SK-N-SH (cell line): ENCODE data around the gene KLRC2. TPM values are rescaled to one million over a fixed set of nuclear protein-coding genes. Genes with fewer than 3 reads are reported as not detected.

ENCODE experiments used
- CTCF ChIA-PET: fragments of 300-600, 350-600 bp; formaldehyde crosslinking; extraction: SDS; loops from one replicate; lab custom pipeline; 2021; lab: Yijun Ruan, JAX
- POLR2A ChIA-PET: fragments of 350-600 bp; sonication (Branson Sonifier 250); formaldehyde crosslinking; extraction: SDS; loops from one replicate; lab custom pipeline; 2020; ENCODE audit warnings: antibody characterized with exemption, inconsistent platforms; lab: Yijun Ruan, JAX
- DNase-seq: peaks from one replicate; pipeline ENCODE4 v3.0.0; 2012
- H2AFZ ChIP-seq: fragments of 200-600 bp; sonication (generic); 2 replicates; pipeline ENCODE4 v1.8.1; 2016; ENCODE audit warnings: antibody characterized with exemption, mild to moderate bottlenecking, low read depth
- H3F3A ChIP-seq: fragments of 200-600 bp; sonication (generic); replicated peaks from 2 replicates; pipeline ENCODE3; 2016; ENCODE audit warnings: antibody characterized with exemption, mild to moderate bottlenecking; ENCODE audit not compliant: insufficient read depth
- H3K27ac ChIP-seq, 2 experiments: fragments of 200-500 bp in 1 of 2; fragments of 200-600 bp in 1 of 2; sonication (Bioruptor generic) in 1 of 2; sonication (generic), shearing (Covaris generic) in 1 of 2; 2 replicates each; pipeline versions ENCODE4 v1.5.1 to v1.6.1; 2014 to 2016; ENCODE audit warnings: low read depth in 2 of 2, inconsistent platforms in 1 of 2, low read length in 1 of 2, mild to moderate bottlenecking in 1 of 2, mixed read lengths in 1 of 2
- H3K27me3 ChIP-seq: fragments of 200-600 bp; sonication (generic), shearing (Covaris generic); 2 replicates; pipeline ENCODE4 v1.6.1; 2016; ENCODE audit warnings: mixed run types; ENCODE audit not compliant: insufficient read depth
- H3K36me3 ChIP-seq, 2 experiments: fragments of 200-500 bp in 1 of 2; fragments of 200-600 bp in 1 of 2; sonication (Bioruptor generic) in 1 of 2; sonication (generic) in 1 of 2; replicated peaks in 1 of 2; 2 replicates each; pipeline versions ENCODE3 to v1.5.1; 2014 to 2016; ENCODE audit warnings: low read length in 1 of 2, mild to moderate bottlenecking in 1 of 2; ENCODE audit not compliant: insufficient read depth in 2 of 2, control insufficient read depth in 1 of 2
- H3K4me1 ChIP-seq, 2 experiments: fragments of 200-500 bp in 1 of 2; fragments of 200-600 bp in 1 of 2; sonication (Bioruptor generic) in 1 of 2; sonication (generic), shearing (Covaris generic) in 1 of 2; 2 replicates each; pipeline versions ENCODE4 v1.5.1 to v1.6.1; 2014 to 2016; ENCODE audit warnings: low read depth in 1 of 2, low read length in 1 of 2, mixed run types in 1 of 2; ENCODE audit not compliant: insufficient read depth in 2 of 2, control insufficient read depth in 1 of 2
- H3K4me2 ChIP-seq: fragments of 200-600 bp; sonication (generic), shearing (Covaris generic); 2 replicates; pipeline ENCODE4 v1.6.1; 2017; ENCODE audit warnings: mixed run types
- H3K4me3 ChIP-seq, 2 experiments: fragments of 200-500 bp in 1 of 2; fragments of 200-600 bp in 1 of 2; sonication (Bioruptor generic) in 1 of 2; sonication (generic), shearing (Covaris generic) in 1 of 2; 2 replicates each; pipeline versions ENCODE4 v1.5.1 to v1.8.1; 2014 to 2016; ENCODE audit warnings: low read depth in 2 of 2, inconsistent platforms in 1 of 2, low read length in 1 of 2, mild to moderate bottlenecking in 1 of 2, mixed read lengths in 1 of 2, moderate library complexity in 1 of 2
- H3K79me2 ChIP-seq: fragments of 200-600 bp; sonication (generic); 2 replicates; pipeline ENCODE4 v1.8.1; 2017; ENCODE audit warnings: mild to moderate bottlenecking; ENCODE audit not compliant: insufficient read depth
- H3K9ac ChIP-seq: fragments of 200-600 bp; sonication (generic); 2 replicates; pipeline ENCODE4 v1.6.1; 2017; ENCODE audit warnings: mixed run types
- H3K9me2 ChIP-seq: fragments of 200-600 bp; sonication (generic); 2 replicates; pipeline ENCODE4 v1.6.1; 2017; ENCODE audit warnings: mixed run types
- H3K9me3 ChIP-seq: fragments of 200-600 bp; sonication (generic); 2 replicates; pipeline ENCODE4 v1.6.1; 2017; ENCODE audit warnings: mixed run types, mild to moderate bottlenecking, moderate library complexity
- H4K20me1 ChIP-seq: fragments of 200-600 bp; sonication (generic); 2 replicates; pipeline ENCODE4 v1.6.1; 2017; ENCODE audit warnings: mild to moderate bottlenecking, mixed run types; ENCODE audit not compliant: insufficient read depth
- CHD2 ChIP-seq: fragments of 150-350 bp; IDR thresholded peaks from 2 replicates; pipeline ENCODE4 v1.6.1; 2018; ENCODE audit warnings: low read length; ENCODE audit not compliant: partially characterized antibody
- ELF1 ChIP-seq: IDR thresholded peaks from 2 replicates; pipeline ENCODE4 v1.4.0; 2012
- EP300 ChIP-seq, 2 experiments: IDR thresholded peaks; 2 replicates each; pipeline versions ENCODE4 v1.4.0 to v1.6.1; 2012; ENCODE audit warnings: borderline replicate concordance in 1 of 2, low read depth in 1 of 2, low read length in 1 of 2
- FOXM1 ChIP-seq: IDR thresholded peaks from 2 replicates; pipeline ENCODE4 v1.4.0; 2012; ENCODE audit warnings: low read depth, mild to moderate bottlenecking
- GABPA ChIP-seq: IDR thresholded peaks from 2 replicates; pipeline ENCODE4 v1.4.0; 2012; ENCODE audit warnings: low read depth, mild to moderate bottlenecking
- MXI1 ChIP-seq: IDR thresholded peaks from 2 replicates; pipeline ENCODE4 v1.6.1; 2012; ENCODE audit warnings: mild to moderate bottlenecking, low read depth, low read length, improper control_type of control experiment
- NFIC ChIP-seq: IDR thresholded peaks from 2 replicates; pipeline ENCODE4 v1.4.0; 2012; ENCODE audit warnings: borderline replicate concordance
- PBX3 ChIP-seq: IDR thresholded peaks from 2 replicates; pipeline ENCODE4; 2012
- POLR2AphosphoS5 ChIP-seq: IDR thresholded peaks from 2 replicates; pipeline ENCODE4 v1.6.1; 2012; ENCODE audit warnings: low read depth, low read length
- RAD21 ChIP-seq: IDR thresholded peaks from 2 replicates; pipeline ENCODE4 v1.6.1; 2012; ENCODE audit warnings: mild to moderate bottlenecking, low read length
- RCOR1 ChIP-seq: fragments of 150-350 bp; IDR thresholded peaks from 2 replicates; pipeline ENCODE4 v1.6.1; 2017; ENCODE audit warnings: antibody characterized with exemption, low read length
- REST ChIP-seq: IDR thresholded peaks from 2 replicates; pipeline ENCODE4 v1.6.1; 2012; ENCODE audit warnings: mild to moderate bottlenecking, low read depth, low read length, moderate library complexity
- SMC3 ChIP-seq: IDR thresholded peaks from 2 replicates; pipeline ENCODE4 v1.6.1; 2012; ENCODE audit warnings: low read depth, low read length, improper control_type of control experiment
- TAF1 ChIP-seq: IDR thresholded peaks from 2 replicates; pipeline ENCODE4 v1.6.1; 2012; ENCODE audit warnings: low read depth, mild to moderate bottlenecking, low read length, moderate library complexity, borderline replicate concordance
- TEAD4 ChIP-seq: IDR thresholded peaks from 2 replicates; pipeline ENCODE4 v1.4.0; 2012; ENCODE audit warnings: mild to moderate bottlenecking, borderline replicate concordance; ENCODE audit not compliant: insufficient read depth
- USF1 ChIP-seq: IDR thresholded peaks from 2 replicates; pipeline ENCODE4 v1.4.0; 2012; ENCODE audit warnings: low read depth, borderline replicate concordance
- USF2 ChIP-seq: fragments of 150-350 bp; IDR thresholded peaks from 2 replicates; pipeline ENCODE4 v1.6.1; 2017; ENCODE audit warnings: antibody characterized with exemption, low read length, low read depth, borderline replicate concordance
- WGBS: methylation state at CpG from one replicate; pipeline ENCODE4 v1.1.6; 2017; ENCODE audit warnings: low lambda C conversion rate; 5-methylcytosine and 5-hydroxymethylcytosine counted together
- polyA plus RNA-seq, 3 experiments: library from polyadenylated mRNA; depleted of rRNA; stranded (reverse); fragments of >200 nt; gene quantifications; 2 replicates each; pipeline ENCODE4 v1.2.3, GENCODE V29; 2012

KLRC2 gene
- polyA plus RNA-seq, 1 of the 3 experiments (the other 2 are of a cell fraction): not detected

GRCh38 chr12:10386857-10387256 is 49.0 kb downstream of the KLRC2 start:
- H3F3A ChIP-seq: no peaks in the 10 kb centered on the region
- no peak overlapping the region for H3K4me3 ChIP-seq
- DNase-seq: no peak
- H4K20me1 ChIP-seq: no peaks in the 10 kb centered on the region
- no peak overlapping the region for H2AFZ ChIP-seq
- H3K9me3 ChIP-seq: no peaks in the 10 kb centered on the region
- H3K9ac ChIP-seq: no peak overlapping the region
- no peak overlapping the region for H3K27ac ChIP-seq
- H3K4me1 ChIP-seq: no peaks in the 10 kb centered on the region
- POLR2A ChIA-PET: no interaction called here
- H3K4me2 ChIP-seq: no peak overlapping the region
- TF ChIP-seq CHD2 (no peak), TEAD4 (no peak), USF1 (no peak), EP300 (IDR thresholded peaks at IDR 0.05; ENCODE audit: borderline replicate concordance in 1 of 2, low read depth in 1 of 2, low read length in 1 of 2) (no peak), FOXM1 (no peak), ELF1 (no peak), USF2 (no peak), REST (no peak)
- 8% methylated on average over 1 of the region's 1 CpG for WGBS
- CTCF ChIA-PET: no interaction called here
- H3K79me2 ChIP-seq: no peaks in the 10 kb centered on the region
- H3K36me3 ChIP-seq: no peaks in the 10 kb centered on the region
- H3K27me3 ChIP-seq: no peaks in the 10 kb centered on the region; the same call in 1 of the 2 replicates
- no peaks in the 10 kb centered on the region for H3K9me2 ChIP-seq

GRCh38 chr12:10385166-10385613 is 50.6 kb downstream of the KLRC2 start:
- H3K9ac ChIP-seq: no peak overlapping the region
- H3K27ac ChIP-seq: no peak overlapping the region
- H3K79me2 ChIP-seq: no peaks in the 10 kb centered on the region
- CTCF ChIA-PET: interaction anchor here (1.2 to 1.8 kb wide), 2 partner anchors 150 to 365 kb away, joined by 3 to 4 read pairs; no protein-coding TSS in a partner anchor
- no peaks in the 10 kb centered on the region for H3K9me3 ChIP-seq
- H3K27me3 ChIP-seq: no peaks in the 10 kb centered on the region; the same call in 1 of the 2 replicates
- 8% methylated on average over 2 of the region's 2 CpGs for WGBS
- H3K4me3 ChIP-seq: no peak overlapping the region
- H3F3A ChIP-seq: no peaks in the 10 kb centered on the region
- H3K9me2 ChIP-seq: no peaks in the 10 kb centered on the region
- H3K4me1 ChIP-seq: no peaks in the 10 kb centered on the region
- H4K20me1 ChIP-seq: no peaks in the 10 kb centered on the region
- POLR2A ChIA-PET: no interaction called here
- H2AFZ ChIP-seq: no peak overlapping the region
- TF ChIP-seq USF1 (no peak), EP300 (IDR thresholded peaks at IDR 0.05; ENCODE audit: borderline replicate concordance in 1 of 2, low read depth in 1 of 2, low read length in 1 of 2) (no peak), NFIC (no peak), SMC3 (no peak), PBX3 (no peak), TEAD4 (no peak), ELF1 (no peak), RAD21 (no peak), RCOR1 (no peak), GABPA (no peak), POLR2AphosphoS5 (no peak), MXI1 (no peak), TAF1 (no peak)
- no peak overlapping the region for H3K4me2 ChIP-seq
- no peak for DNase-seq
- no peaks in the 10 kb centered on the region for H3K36me3 ChIP-seq
